WTC11 (cell line): ENCODE results near the gene NEXMIF. TPM values are rescaled to one million over a fixed set of nuclear protein-coding genes. Genes with fewer than 3 reads are reported as not detected.
"Not testable (repeated sequence)": the region's sequence is repeated elsewhere in the genome, so short reads cannot be mapped to it uniquely, and the experiment has no call there.

Source experiments
- ATAC-seq: fragments of 200-7000 bp; cut with Tn5 transposase; 2 replicates; pipeline ENCODE4 v1.10.0; 2021; ENCODE audit warnings: mild to moderate bottlenecking, moderate library complexity
- CTCF ChIA-PET: fragments of 300-600 bp; sonication (Branson Sonifier 250); formaldehyde crosslinking; loops from one replicate; lab custom pipeline; 2021; ENCODE audit warnings: antibody characterized with exemption; lab: Charles Lee
- POLR2A ChIA-PET: fragments of 350-600 bp; sonication (Branson Sonifier 250); formaldehyde crosslinking; loops from one replicate; lab custom pipeline; 2021; ENCODE audit warnings: antibody characterized with exemption; lab: Charles Lee
- DNase-seq: peaks from one replicate; pipeline ENCODE4 v3.0.0; 2021; ENCODE audit warnings: low spot score
- H3K27ac Mint-ChIP-seq: 2 replicates; pipeline ENCODE4 v1.8.0; 2021; ENCODE audit warnings: mixed read lengths
- H3K27me3 Mint-ChIP-seq: 2 replicates; pipeline ENCODE4 v1.8.0; 2021; ENCODE audit warnings: low read depth, mild to moderate bottlenecking, moderate library complexity, mixed read lengths
- H3K36me3 Mint-ChIP-seq: 2 replicates; pipeline ENCODE4 v1.8.0; 2021; ENCODE audit warnings: mixed read lengths
- H3K4me1 Mint-ChIP-seq: 2 replicates; pipeline ENCODE4 v1.8.0; 2022; ENCODE audit warnings: mixed read lengths
- H3K4me3 Mint-ChIP-seq: 2 replicates; pipeline ENCODE4 v1.8.0; 2021; ENCODE audit warnings: mild to moderate bottlenecking, moderate library complexity, mixed read lengths
- H3K9me3 Mint-ChIP-seq: 2 replicates; pipeline ENCODE4 v1.8.0; 2021; ENCODE audit warnings: mixed read lengths
- ARID4B ChIP-seq: sonication (generic); formaldehyde crosslinking; IDR thresholded peaks from 2 replicates; pipeline ENCODE4 v1.8.0; 2023; ENCODE audit warnings: missing genetic modification reagents, mild to moderate bottlenecking, borderline replicate concordance
- ATF2 ChIP-seq: sonication (generic); formaldehyde crosslinking; IDR thresholded peaks from 2 replicates; pipeline ENCODE4 v1.8.1; 2022; ENCODE audit warnings: low read depth, missing genetic modification reagents, borderline replicate concordance
- CREB1 ChIP-seq: sonication (generic); formaldehyde crosslinking; IDR thresholded peaks from 2 replicates; pipeline ENCODE4 v1.8.0; 2023; ENCODE audit warnings: mild to moderate bottlenecking, missing genetic modification reagents
- E2F4 ChIP-seq: sonication (generic); formaldehyde crosslinking; IDR thresholded peaks from 2 replicates; pipeline ENCODE4 v1.8.1; 2022; ENCODE audit warnings: low read depth, mild to moderate bottlenecking, moderate library complexity, missing genetic modification reagents, borderline replicate concordance
- EMX1 ChIP-seq: fragments of 250-450 bp; sonication (Bioruptor Pico); IDR thresholded peaks from 2 replicates; pipeline ENCODE4 v1.8.0; 2021; ENCODE audit warnings: mild to moderate bottlenecking
- ERG ChIP-seq: fragments of 250-450 bp; sonication (Bioruptor Pico); IDR thresholded peaks from 2 replicates; pipeline ENCODE4 v1.8.0; 2021; ENCODE audit warnings: mild to moderate bottlenecking
- GABPB1 ChIP-seq: sonication (generic); formaldehyde crosslinking; IDR thresholded peaks from 2 replicates; pipeline ENCODE4 v1.8.1; 2023; ENCODE audit warnings: mild to moderate bottlenecking, missing genetic modification reagents
- IRF1 ChIP-seq: sonication (generic); formaldehyde crosslinking; IDR thresholded peaks from 2 replicates; pipeline ENCODE4 v1.8.0; 2023; ENCODE audit warnings: missing genetic modification reagents
- KAT7 ChIP-seq: sonication (generic); formaldehyde crosslinking; IDR thresholded peaks from 2 replicates; pipeline ENCODE4 v1.8.1; 2023; ENCODE audit warnings: missing genetic modification reagents, mild to moderate bottlenecking, borderline replicate concordance
- MYBL2 ChIP-seq: sonication (generic); formaldehyde crosslinking; IDR thresholded peaks from 2 replicates; pipeline ENCODE4 v1.8.1; 2023; ENCODE audit warnings: mild to moderate bottlenecking, moderate library complexity, missing genetic modification reagents
- OVOL2 ChIP-seq: fragments of 250-450 bp; sonication (Bioruptor Pico); IDR thresholded peaks from 2 replicates; pipeline ENCODE4 v1.9.0; 2021; ENCODE audit warnings: mild to moderate bottlenecking, borderline replicate concordance
- RELA ChIP-seq: sonication (generic); formaldehyde crosslinking; IDR thresholded peaks from 2 replicates; pipeline ENCODE4 v1.8.1; 2022; ENCODE audit warnings: missing genetic modification reagents, mild to moderate bottlenecking, borderline replicate concordance
- SP1 ChIP-seq: sonication (generic); formaldehyde crosslinking; conservative IDR thresholded peaks from 2 replicates; pipeline ENCODE4 v1.8.1; 2022; ENCODE audit warnings: missing genetic modification reagents
- TEAD4 ChIP-seq: sonication (generic); formaldehyde crosslinking; IDR thresholded peaks from 2 replicates; pipeline ENCODE4 v1.8.0; 2022; ENCODE audit warnings: mild to moderate bottlenecking, missing genetic modification reagents
- USF2 ChIP-seq: sonication (generic); formaldehyde crosslinking; IDR thresholded peaks from 2 replicates; pipeline ENCODE4 v1.8.1; 2023; ENCODE audit warnings: mild to moderate bottlenecking, missing genetic modification reagents, moderate library complexity
- ZMAT4 ChIP-seq: fragments of 250-450 bp; sonication (Bioruptor Pico); IDR thresholded peaks from 2 replicates; pipeline ENCODE4 v1.9.0; 2021; ENCODE audit warnings: mild to moderate bottlenecking
- ZNF512 ChIP-seq: sonication (generic); formaldehyde crosslinking; IDR thresholded peaks from 2 replicates; pipeline ENCODE4 v1.8.1; 2022; ENCODE audit warnings: missing genetic modification reagents, borderline replicate concordance
- total RNA-seq: library from RNA; stranded (reverse); gene quantifications from 3 replicates; pipeline ENCODE4 v1.2.3, GENCODE V29; 2021

NEXMIF gene
- total RNA-seq, 1 experiment from 2014 or later: 0.94 TPM

- TF ChIP-seq RELA (CRISPR knock-in tag) (no peak), EMX1 (CRISPR knock-in tag) (no peak), E2F4 (no peak), ARID4B (CRISPR knock-in tag) (no peak), KAT7 (no peak), ATF2 (CRISPR knock-in tag) (no peak), ERG (CRISPR knock-in tag) (no peak), TEAD4 (CRISPR knock-in tag) (no peak), CREB1 (no peak), SP1 (no peak), OVOL2 (no peak)
These were observed 220.0 kb downstream of the NEXMIF start (continued) for GRCh38 chrX:74705269-74705668.

- ATAC-seq, H3K27me3 Mint-ChIP-seq, H3K9me3 Mint-ChIP-seq, H3K4me3 Mint-ChIP-seq, DNase-seq, H3K4me1 Mint-ChIP-seq, POLR2A ChIA-PET, CTCF ChIA-PET, H3K27ac Mint-ChIP-seq, H3K36me3 Mint-ChIP-seq: not testable (repeated sequence)
These were observed 223.9 kb downstream of the NEXMIF start for GRCh38 chrX:74701343-74701742.

- CTCF ChIA-PET: no interaction called here
- ATAC-seq (no peak), DNase-seq (no peak)
- no peaks in the 10 kb centered on the region for H3K4me1 Mint-ChIP-seq
- H3K4me3 Mint-ChIP-seq: no peak overlapping the region
- no peaks in the 10 kb centered on the region for H3K36me3 Mint-ChIP-seq
- H3K9me3 Mint-ChIP-seq: peaks cover 18% of the 10 kb centered on the region
- H3K27ac Mint-ChIP-seq: no peak overlapping the region
- POLR2A ChIA-PET: no interaction called here
- no peaks in the 10 kb centered on the region for H3K27me3 Mint-ChIP-seq
- TF ChIP-seq MYBL2 (no peak), IRF1 (CRISPR knock-in tag) (no peak), TEAD4 (CRISPR knock-in tag) (no peak), GABPB1 (CRISPR knock-in tag) (no peak), ZNF512 (no peak), ZMAT4 (CRISPR knock-in tag) (no peak), ARID4B (CRISPR knock-in tag) (no peak), USF2 (CRISPR knock-in tag) (no peak)
These were observed 240.8 kb downstream of the NEXMIF start for GRCh38 chrX:74684466-74684865.
